ENCODE data around the gene DISP2. TPM values are rescaled to one million over a fixed set of nuclear protein-coding genes. Genes with fewer than 3 reads are reported as not detected.
A peak's percentile ranks its signal among the peaks of the same experiment; 100 is the strongest.

DISP2 gene
- total and polyA plus RNA-seq, 9 of the 15 experiments (the other 6 are each of a cell fraction or from before 2014, with no cell fraction given): 0.06 to 0.89 (median 0.15) TPM; not detected in 1

- TF ChIP-seq GABPA (tag; conservative IDR thresholded peaks at IDR 0.05; ENCODE audit: low read depth) (no peak), RAD21 (CRISPR knock-in tag; conservative IDR thresholded peaks at IDR 0.05 in 1 of 2, IDR thresholded peaks at IDR 0.05 in 1 of 2) (peak in 1 of 2 experiments; percentile 19; a peak in 1 of 4 replicates), MEF2D (tag; conservative IDR thresholded peaks at IDR 0.05; ENCODE audit: low read depth) (no peak), ZNF785 (CRISPR knock-in tag; IDR thresholded peaks at IDR 0.05) (no peak), ZNF354B (CRISPR knock-in tag; IDR thresholded peaks at IDR 0.05) (no peak), HNRNPLL (IDR thresholded peaks at IDR 0.05; ENCODE audit: low read depth, low read length, poor library complexity, severe bottlenecking) (no peak), POLR2AphosphoS5 (IDR thresholded peaks at IDR 0.05; ENCODE audit: control insufficient read depth, insufficient read depth, low read depth, low read length) (no peak), RHOXF2B (CRISPR knock-in tag; conservative IDR thresholded peaks at IDR 0.05) (no peak), NR0B1 (IDR thresholded peaks at IDR 0.05; ENCODE audit: partially characterized antibody) (no peak), POLR2AphosphoS2 (IDR thresholded peaks at IDR 0.05; ENCODE audit: low read length) (no peak), NFE2L1 (tag; IDR thresholded peaks at IDR 0.05; ENCODE audit: borderline replicate concordance, low read depth) (no peak), ZBTB17 (CRISPR knock-in tag; IDR thresholded peaks at IDR 0.05) (no peak), CEBPB (tag; IDR thresholded peaks at IDR 0.05) (no peak), CBFA2T2 (conservative IDR thresholded peaks at IDR 0.05) (no peak), OTX1 (CRISPR knock-in tag; IDR thresholded peaks at IDR 0.05) (no peak), HINFP (tag; conservative IDR thresholded peaks at IDR 0.05; ENCODE audit: low read depth) (no peak)
- TF ChIP-seq, protein P1, sequence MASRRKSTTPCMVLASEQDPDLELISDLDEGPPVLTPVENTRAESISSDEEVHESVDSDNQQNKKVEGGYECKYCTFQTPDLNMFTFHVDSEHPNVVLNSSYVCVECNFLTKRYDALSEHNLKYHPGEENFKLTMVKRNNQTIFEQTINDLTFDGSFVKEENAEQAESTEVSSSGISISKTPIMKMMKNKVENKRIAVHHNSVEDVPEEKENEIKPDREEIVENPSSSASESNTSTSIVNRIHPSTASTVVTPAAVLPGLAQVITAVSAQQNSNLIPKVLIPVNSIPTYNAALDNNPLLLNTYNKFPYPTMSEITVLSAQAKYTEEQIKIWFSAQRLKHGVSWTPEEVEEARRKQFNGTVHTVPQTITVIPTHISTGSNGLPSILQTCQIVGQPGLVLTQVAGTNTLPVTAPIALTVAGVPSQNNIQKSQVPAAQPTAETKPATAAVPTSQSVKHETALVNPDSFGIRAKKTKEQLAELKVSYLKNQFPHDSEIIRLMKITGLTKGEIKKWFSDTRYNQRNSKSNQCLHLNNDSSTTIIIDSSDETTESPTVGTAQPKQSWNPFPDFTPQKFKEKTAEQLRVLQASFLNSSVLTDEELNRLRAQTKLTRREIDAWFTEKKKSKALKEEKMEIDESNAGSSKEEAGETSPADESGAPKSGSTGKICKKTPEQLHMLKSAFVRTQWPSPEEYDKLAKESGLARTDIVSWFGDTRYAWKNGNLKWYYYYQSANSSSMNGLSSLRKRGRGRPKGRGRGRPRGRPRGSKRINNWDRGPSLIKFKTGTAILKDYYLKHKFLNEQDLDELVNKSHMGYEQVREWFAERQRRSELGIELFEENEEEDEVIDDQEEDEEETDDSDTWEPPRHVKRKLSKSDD (conservative IDR thresholded peaks at IDR 0.05; ENCODE audit: low read length): no peak
- TF ChIP-seq, protein P2, sequence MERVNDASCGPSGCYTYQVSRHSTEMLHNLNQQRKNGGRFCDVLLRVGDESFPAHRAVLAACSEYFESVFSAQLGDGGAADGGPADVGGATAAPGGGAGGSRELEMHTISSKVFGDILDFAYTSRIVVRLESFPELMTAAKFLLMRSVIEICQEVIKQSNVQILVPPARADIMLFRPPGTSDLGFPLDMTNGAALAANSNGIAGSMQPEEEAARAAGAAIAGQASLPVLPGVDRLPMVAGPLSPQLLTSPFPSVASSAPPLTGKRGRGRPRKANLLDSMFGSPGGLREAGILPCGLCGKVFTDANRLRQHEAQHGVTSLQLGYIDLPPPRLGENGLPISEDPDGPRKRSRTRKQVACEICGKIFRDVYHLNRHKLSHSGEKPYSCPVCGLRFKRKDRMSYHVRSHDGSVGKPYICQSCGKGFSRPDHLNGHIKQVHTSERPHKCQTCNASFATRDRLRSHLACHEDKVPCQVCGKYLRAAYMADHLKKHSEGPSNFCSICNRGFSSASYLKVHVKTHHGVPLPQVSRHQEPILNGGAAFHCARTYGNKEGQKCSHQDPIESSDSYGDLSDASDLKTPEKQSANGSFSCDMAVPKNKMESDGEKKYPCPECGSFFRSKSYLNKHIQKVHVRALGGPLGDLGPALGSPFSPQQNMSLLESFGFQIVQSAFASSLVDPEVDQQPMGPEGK (CRISPR knock-in tag; IDR thresholded peaks at IDR 0.05; ENCODE audit: borderline replicate concordance): no peak
These were observed 3.4 kb upstream of the DISP2 start (continued) for GRCh38 chr15:40354408-40355171.

All from K562 (cell line).